GM21576 (cell line): Measurements from ENCODE around the gene STXBP5L.
"Not testable (repeated sequence)": the region's sequence is repeated elsewhere in the genome, so short reads cannot be mapped to it uniquely, and the experiment has no call there.

Experiments used
- ATAC-seq: cut with Tn5 transposase; IDR thresholded peaks from one replicate; pipeline ENCODE4 v1.9.1; 2021; ENCODE audit warnings: mild to moderate bottlenecking, moderate library complexity; ENCODE audit not compliant: unreplicated experiment

The STXBP5L gene

GRCh38 chr3:120988994-120989393, 81.0 kb downstream of the STXBP5L start:
- ATAC-seq = no peak

- no peak for ATAC-seq
Measured at GRCh38 chr3:121018917-121019321, 110.9 kb downstream of the STXBP5L start.

DNA sequence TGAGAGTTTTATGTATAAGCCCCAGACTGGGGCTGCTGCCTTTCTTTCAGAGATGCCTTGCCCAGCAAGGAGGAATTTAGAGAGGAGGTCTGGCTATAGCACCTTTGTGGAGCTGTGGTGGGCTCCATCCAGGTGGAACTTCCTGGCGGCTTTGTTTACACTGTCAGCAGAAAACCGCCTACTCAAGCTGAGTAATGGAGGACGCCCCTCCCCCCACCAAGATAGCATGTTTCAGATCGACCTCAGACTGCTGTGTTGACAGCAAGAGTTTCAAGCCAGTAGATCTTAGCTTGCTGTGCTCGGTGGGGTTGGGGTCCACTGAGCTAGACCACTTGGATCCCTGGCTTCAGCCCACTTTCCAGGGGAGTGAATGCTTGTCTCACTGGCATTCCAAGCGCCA, 155.6 kb downstream of the STXBP5L start:
- no peak for ATAC-seq

GRCh38 chr3:121064121-121064520, 156.1 kb downstream of the STXBP5L start:
- no peak for ATAC-seq

DNA sequence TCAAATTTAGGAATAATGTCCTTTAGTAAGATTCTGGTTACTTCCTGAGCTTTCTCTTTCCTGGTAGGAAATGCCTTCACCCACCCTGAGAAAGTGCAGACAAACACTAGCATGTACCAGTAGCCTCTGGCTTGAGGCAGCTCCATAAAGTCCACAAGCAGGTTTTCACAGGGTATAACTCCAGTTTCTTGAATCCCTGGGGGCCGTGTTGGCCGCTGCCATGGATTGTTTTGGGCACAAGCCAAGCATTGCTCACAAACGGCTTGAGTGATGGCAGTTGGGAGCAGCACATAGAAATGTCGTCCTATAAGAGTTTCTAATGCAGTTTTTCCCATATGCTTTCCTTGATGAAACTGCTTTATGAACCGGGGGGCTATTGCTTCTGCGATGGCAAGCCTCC, 164.1 kb downstream of the STXBP5L start:
- no peak for ATAC-seq

DNA sequence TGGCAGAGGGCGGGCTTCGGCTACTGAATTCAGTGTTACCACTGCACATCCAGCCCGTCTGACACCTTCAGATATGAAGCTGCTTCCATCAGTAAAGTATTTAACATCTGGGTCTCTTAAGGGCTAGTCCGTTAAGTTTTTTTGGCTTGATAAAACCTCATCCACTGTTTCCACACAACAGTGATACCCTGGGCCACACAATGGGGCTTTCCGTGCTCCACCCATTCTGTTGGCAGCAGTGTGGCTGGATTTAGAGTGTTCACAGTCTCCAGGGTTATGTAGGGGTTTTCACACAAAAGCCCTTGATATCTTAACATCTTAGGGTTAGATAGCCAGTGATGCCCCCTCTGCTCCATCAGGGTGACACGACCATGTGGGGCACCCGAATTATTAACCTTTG, 165.0 kb downstream of the STXBP5L start:
- no peak for ATAC-seq

DNA sequence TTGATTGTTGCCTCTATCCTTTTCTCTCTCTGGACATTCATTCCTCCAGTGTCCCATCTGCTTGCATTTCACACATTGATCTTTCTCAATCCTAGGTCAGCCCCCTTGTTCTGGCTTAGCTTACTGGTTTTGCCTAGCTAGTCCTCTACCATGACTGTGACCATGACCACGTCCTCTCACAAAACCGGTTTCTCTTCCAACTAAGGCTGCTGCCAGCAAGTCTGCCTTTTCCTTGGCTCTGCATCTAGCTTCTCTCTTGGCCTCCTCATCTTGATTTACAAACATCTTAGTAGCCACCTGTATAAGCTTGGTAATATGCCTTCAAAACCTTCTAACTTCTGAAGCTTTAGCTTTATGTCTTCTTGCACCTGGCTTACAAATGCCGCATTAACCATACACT, 167.2 kb downstream of the STXBP5L start:
- ATAC-seq = no peak

DNA sequence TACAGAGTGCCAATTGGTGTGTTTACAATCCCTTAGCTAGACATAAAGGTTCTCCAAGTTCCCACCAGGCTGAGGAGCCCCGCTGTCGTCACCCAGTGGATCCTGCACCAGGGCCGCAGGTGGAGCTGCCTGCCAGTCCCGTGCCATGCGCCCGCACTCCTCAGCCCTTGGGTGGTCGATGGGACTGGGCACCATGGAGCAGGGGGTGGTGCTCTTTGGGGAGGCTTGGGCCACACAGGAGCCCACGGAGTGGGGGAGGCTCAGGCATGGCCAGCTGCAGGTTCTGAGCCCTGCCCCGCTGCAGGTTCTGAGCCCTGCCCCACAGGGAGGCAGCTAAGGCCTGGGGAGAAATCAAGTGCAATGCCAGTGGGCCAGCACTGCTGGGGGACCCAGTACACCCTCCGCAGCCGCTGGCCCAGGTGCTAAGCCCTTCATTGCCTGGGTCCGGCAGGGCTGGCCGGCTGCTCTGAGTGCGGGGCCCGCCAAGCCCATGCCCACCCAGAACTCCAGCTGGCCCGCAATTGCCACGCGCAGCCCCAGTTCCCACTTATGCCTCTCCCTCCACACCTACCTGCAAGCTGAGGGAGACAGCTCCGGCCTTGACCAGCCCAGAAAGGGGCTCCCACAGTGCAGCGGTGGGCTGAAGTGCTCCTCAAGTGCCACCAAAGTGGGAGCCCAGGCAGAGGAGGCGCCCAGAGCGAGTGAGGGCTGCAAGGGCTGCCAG, 170.5 kb downstream of the STXBP5L start:
- ATAC-seq = not testable (repeated sequence)

- ATAC-seq = no peak
Measured at GRCh38 chr3:121096953-121097352, 188.9 kb downstream of the STXBP5L start.

DNA sequence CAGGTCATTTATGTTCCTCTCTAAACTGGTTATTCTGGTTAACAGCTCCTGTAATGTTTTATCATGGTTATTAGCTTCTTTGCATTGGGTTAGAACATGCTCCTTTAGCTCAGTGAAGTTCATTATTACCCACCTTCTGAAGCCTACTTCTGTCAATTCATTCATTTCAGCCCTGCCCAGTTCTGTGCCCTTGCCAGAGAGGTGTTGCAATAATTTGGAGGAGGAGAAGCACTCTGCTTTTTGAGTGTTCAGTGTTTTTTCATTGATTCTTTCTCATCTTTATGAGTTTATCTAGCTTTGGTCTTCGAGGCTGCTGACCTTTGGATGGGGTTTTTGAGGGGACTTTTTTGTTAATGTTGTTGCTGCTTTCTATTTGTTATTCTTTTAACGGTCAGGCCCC, 203.1 kb downstream of the STXBP5L start:
- not testable (repeated sequence) for ATAC-seq

DNA sequence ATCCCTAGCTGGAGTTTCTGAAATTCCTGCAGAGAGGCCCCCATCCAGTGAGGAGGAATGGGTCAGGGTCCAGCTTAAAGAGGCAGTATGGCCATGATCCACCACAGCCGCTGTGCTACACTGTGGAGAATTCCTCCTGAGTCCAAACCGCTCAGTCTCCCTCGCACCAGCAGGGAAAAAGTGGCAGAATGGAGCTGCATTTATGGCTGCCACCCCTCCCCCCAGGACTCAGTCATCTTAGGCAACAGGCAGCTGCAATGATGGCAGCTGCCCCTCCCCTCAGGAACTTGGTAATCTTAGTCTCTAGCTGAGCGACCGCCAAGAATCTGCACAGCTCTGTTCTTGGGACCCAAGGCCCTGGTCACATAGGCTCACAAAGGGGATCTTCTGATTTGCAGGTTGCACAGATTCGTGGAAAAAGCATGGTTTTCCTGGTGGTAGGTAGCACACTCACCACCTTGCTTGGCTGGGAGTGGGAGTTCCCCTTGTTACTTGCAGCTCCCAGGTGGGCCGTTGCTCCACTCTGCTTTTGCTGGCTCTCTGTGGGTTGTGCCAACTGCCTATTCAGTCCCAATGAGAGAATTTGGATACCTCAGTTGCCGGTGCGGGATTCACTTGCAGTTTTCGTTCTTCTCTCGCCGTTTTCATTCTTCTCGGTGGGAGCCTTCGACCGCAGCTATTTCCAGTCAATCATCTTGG, 204.1 kb downstream of the STXBP5L start:
- ATAC-seq = no peak

DNA sequence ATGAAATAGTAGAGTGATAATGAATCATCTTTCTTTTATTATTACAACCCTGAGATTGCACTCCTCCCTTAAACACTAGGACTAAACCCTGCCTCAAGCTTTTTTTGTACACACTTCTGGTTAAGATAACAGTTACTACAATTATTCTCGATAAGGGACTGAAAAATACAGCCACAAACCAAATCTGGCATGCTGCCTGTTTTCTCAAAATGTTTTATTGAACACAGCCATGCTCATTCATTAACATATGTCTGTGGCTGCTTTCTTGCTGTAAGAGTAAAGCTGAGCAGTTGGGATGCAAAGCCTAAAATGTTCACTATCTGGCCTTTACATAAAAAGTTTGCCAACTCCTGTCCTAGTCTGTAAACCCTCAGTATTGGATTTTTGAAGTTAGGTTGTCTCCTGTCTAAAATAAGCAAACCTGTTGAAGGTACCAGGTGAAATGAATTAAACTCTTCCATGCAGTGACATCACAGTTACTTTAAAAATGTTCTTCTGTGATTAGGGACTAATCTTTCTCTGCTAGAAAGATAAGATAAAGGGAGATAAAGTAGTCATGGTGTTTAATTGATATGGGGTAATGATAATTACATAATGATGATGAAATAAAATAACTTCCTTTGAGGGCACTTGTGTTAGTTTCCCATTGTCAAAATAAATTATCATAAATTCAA, 218.2 kb downstream of the STXBP5L start:
- ATAC-seq = no peak

DNA sequence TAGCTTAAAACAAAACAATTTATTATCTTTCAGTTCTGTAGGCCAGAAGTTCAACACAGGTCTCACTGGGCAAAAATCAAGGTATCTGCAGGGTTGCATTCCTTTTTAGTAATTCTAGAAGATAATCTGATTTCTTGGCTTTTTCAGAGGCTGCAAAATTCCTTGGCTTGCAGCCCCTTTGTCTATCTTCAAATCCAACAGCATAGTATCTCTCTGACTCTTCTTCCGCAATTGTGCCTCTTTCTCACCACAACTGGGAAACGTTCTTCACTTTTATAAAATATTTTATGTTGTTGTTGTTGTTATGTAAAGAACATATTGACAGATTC, 218.7 kb downstream of the STXBP5L start:
- ATAC-seq = no peak

DNA sequence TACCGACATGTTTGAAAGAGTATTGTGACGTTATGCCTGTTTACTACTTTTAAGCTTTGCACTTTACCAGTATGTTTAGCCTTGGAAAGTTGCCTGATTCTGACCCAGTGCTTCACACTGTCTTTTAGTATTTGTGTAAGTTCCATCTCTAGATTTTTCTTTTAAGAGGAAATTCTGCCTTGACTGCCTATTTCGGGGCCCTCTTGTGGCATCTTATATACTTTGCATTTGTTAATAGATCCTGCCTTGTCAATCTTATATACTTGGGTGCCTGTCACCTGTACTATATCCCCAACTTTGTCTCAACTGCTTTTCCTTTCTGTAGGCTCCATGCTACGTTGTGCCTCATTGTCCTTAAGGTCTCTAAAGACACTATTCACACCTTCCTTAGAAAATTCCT, 244.6 kb downstream of the STXBP5L start:
- no peak for ATAC-seq

DNA sequence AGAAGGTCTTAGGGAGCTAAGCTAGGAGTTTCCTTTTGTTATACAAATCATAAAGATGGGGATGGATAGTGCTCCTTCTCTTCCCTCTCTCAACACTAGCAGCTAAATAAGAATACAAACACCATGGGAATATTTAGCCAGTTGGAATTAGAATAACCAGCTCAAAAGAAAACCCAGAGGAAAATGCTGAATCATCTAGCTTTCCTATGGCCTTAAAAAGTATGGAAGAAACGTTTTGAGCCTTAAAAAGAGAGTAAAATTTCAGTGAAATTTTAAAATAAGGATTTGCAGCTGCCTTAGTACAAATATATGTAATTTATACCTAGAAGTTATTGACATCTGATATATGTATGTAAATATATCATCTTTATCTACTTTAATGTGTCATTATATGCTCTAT, 245.8 kb downstream of the STXBP5L start:
- ATAC-seq = no peak

- no peak for ATAC-seq
Measured at GRCh38 chr3:121155028-121155427, 247.0 kb downstream of the STXBP5L start.

GRCh38 chr3:121165397-121165837, 257.4 kb downstream of the STXBP5L start:
- no peak for ATAC-seq

DNA sequence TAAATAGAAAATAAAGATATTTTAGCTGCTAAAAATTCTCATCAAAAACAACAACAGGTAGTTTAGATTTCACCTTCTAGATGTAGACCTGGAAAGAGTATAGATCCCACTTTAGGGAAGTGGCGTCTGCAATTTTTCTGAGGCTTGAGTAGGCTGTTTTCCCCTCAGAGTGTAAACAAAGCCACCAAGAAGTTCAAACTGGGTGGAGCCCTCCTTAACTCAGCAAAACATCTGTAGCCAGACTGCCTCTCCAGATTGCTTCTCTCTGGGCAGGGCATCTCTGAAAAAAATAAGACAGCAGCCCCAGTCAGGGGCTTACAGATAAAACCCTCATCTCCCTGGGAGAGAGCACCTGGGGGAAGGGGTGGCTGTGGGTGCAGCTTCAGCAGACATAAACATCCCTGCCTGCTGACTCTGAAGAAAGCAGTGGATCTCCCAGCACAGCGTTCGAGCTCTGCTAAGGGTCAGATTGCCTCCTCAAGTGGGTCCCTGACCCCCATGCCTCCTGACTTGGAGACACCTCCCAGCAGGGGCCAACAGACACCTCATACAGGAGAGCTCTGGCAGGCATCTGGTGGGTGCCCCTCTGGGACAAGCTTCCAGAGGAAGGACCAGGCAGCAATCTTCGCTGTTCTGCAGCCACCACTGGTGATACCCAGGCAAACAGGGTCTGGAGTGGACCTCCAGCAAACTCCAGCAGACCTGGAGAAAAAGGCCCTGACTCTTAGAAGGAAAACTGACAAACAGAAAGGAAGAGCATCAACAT, 259.6 kb downstream of the STXBP5L start:
- ATAC-seq = no peak

DNA sequence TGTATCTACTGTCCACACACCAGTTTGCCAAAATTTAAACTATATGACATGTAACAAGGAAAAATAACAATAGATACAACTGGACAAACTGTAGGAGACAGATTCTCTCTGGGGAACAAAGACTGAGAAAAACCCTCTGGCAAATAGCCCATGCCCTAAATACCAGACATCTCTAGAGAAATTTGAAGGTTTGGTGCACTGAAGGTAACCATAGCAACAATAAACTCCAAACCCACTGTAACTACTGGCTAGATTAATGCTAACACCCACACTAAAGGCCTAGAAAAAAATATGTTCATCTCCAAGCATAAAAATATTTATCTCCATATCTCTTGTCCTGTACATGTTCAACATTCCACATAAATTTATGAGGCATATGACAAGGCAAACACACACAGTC, 267.1 kb downstream of the STXBP5L start:
- ATAC-seq = no peak

- ATAC-seq = not testable (repeated sequence)
Measured at GRCh38 chr3:121190626-121191025, 282.6 kb downstream of the STXBP5L start.

GRCh38 chr3:121202573-121202972, 294.6 kb downstream of the STXBP5L start:
- no peak for ATAC-seq
